GM21528 (cell line): ENCODE measurements around the gene DGKB.

Experiments used
- ATAC-seq: cut with Tn5 transposase; IDR thresholded peaks from one replicate; pipeline ENCODE4 v1.9.1; 2021; ENCODE audit warnings: mild to moderate bottlenecking, moderate library complexity; ENCODE audit not compliant: unreplicated experiment, low FRiP score

DGKB gene

GRCh38 chr7:14868937-14869336 is 33.6 kb downstream of the DGKB start:
- ATAC-seq = no peak

GRCh38 chr7:14861456-14861855 is 41.1 kb downstream of the DGKB start:
- ATAC-seq = no peak

GRCh38 chr7:14859267-14859666 is 43.3 kb downstream of the DGKB start:
- ATAC-seq = no peak

- ATAC-seq = no peak
These were observed 43.7 kb downstream of the DGKB start for GRCh38 chr7:14858866-14859265.

GRCh38 chr7:14858410-14858809 is 44.1 kb downstream of the DGKB start:
- no peak for ATAC-seq

GRCh38 chr7:14855033-14855794 is 47.3 kb downstream of the DGKB start:
- no peak for ATAC-seq

- ATAC-seq = no peak
These were observed 48.1 kb downstream of the DGKB start for GRCh38 chr7:14854471-14854870.

- no peak for ATAC-seq
These were observed 50.9 kb downstream of the DGKB start for GRCh38 chr7:14851610-14852009.

GRCh38 chr7:14850039-14850438 is 52.5 kb downstream of the DGKB start:
- no peak for ATAC-seq

- no peak for ATAC-seq
These were observed 56.1 kb downstream of the DGKB start for GRCh38 chr7:14846405-14846804.

- no peak for ATAC-seq
These were observed 58.8 kb downstream of the DGKB start for GRCh38 chr7:14843755-14844154.

GRCh38 chr7:14842523-14842922 is 60.0 kb downstream of the DGKB start:
- no peak for ATAC-seq

- ATAC-seq = no peak
These were observed 60.7 kb downstream of the DGKB start for GRCh38 chr7:14841869-14842268.

GRCh38 chr7:14841086-14841485 is 61.5 kb downstream of the DGKB start:
- no peak for ATAC-seq

GRCh38 chr7:14839307-14839706 is 63.2 kb downstream of the DGKB start:
- ATAC-seq = no peak

GRCh38 chr7:14837216-14837615 is 65.3 kb downstream of the DGKB start:
- ATAC-seq = no peak

GRCh38 chr7:14836571-14837189 is 65.9 kb downstream of the DGKB start:
- no peak for ATAC-seq

- no peak for ATAC-seq
These were observed 66.5 kb downstream of the DGKB start for GRCh38 chr7:14836006-14836405.

- no peak for ATAC-seq
These were observed 67.2 kb downstream of the DGKB start for GRCh38 chr7:14835384-14835783.

- ATAC-seq = no peak
These were observed 67.7 kb downstream of the DGKB start for GRCh38 chr7:14834883-14835282.

GRCh38 chr7:14834456-14834855 is 68.1 kb downstream of the DGKB start:
- no peak for ATAC-seq

GRCh38 chr7:14833707-14834106 is 68.8 kb downstream of the DGKB start:
- ATAC-seq = no peak
